Measurements from ENCODE around the gene MBP. TPM values are rescaled to one million over a fixed set of nuclear protein-coding genes. Genes with fewer than 3 reads are reported as not detected.
A peak's percentile ranks its signal among the peaks of the same experiment; 100 is the strongest.
"Not testable (repeated sequence)": the region's sequence is repeated elsewhere in the genome, so short reads cannot be mapped to it uniquely, and the experiment has no call there.

The MBP gene
- total RNA-seq, 1 donor from 2014 or later = 24.1 TPM

- peak; percentile 84 for ATAC-seq
- peak; percentile 73 for DNase-seq (ENCODE audit: low spot score)
Observed at GRCh38 chr18:76981396-76981968, 151.1 kb downstream of the MBP start.

DNA sequence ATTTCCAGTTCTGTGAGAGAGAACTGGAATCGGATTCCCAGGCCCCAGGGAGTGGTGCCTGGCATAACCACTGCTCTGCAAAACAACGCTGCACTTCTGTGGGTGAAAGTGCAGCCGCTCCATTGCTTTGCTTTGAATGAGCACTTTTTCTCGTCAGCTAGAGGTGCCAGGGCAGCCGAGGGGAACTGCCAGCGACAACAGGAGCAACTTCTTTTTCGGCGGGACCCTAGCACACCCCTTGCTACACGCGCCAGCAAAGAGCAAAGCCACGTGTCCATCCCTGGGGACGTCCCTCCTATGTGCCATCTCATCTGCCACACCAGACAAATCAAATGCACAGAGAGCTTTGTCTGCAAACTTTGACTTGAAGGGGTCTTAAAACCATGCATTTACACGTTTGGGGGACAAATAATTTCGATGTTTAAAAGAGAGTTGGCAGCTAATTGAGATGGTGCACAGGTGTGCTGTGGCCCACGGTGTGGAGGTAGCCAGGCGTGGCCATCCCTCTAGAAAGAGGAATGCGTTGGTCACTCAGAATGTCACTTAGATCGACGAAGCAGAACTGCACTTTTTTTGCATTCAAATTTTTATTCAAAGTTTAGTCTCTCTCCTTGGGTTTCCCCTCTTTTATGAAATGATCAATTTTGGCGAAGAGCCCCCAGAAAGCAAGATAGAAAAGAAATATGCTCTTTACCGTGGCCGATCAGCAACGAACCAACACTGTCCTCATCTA lies 151.8 kb downstream of the MBP start:
- DNase-seq (ENCODE audit: low spot score) (peak; percentile 37), ATAC-seq (no peak)

GRCh38 chr18:76979906-76980305 lies 152.7 kb downstream of the MBP start:
- DNase-seq (ENCODE audit: low spot score) (peak; percentile 33), ATAC-seq (no peak)

DNA sequence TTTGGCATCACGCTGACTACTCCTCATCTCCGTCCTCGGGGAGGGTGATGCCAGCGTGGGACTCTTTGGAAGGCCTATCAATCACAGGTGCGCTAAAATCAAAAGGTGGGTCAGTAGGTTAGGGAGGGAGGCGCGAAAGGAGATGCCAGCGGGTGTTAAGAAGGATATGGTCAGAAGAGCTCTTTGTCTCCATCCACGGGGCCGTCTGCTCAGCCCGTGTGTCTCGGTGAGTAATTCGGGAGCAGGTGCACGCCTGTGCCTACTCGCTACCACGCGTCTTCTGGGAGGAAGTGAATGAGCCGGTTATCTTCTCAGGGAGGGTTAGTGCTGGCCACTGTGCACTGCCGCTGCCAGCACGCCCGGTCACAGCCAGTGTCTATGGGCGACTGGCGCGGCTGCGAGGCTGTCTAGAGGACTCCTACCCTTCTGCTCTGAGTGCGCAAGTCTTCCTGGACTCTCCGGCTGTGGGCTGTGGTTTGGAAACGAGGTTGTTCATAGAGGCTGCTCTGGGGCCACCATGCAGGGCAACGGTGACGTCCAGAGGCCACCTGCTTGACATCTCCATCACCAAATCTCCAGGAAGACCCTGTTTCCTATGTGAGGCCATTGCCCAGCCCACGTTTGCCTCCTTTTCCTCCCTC lies 153.4 kb downstream of the MBP start:
- peak; percentile 29 for DNase-seq (ENCODE audit: low spot score)
- ATAC-seq = no peak

- ATAC-seq (no peak), DNase-seq (ENCODE audit: low spot score) (no peak)
Observed at GRCh38 chr18:76978616-76979015, 154.0 kb downstream of the MBP start.

GRCh38 chr18:76977684-76978232 lies 154.8 kb downstream of the MBP start:
- no peak for DNase-seq (ENCODE audit: low spot score)
- ATAC-seq = no peak

DNA sequence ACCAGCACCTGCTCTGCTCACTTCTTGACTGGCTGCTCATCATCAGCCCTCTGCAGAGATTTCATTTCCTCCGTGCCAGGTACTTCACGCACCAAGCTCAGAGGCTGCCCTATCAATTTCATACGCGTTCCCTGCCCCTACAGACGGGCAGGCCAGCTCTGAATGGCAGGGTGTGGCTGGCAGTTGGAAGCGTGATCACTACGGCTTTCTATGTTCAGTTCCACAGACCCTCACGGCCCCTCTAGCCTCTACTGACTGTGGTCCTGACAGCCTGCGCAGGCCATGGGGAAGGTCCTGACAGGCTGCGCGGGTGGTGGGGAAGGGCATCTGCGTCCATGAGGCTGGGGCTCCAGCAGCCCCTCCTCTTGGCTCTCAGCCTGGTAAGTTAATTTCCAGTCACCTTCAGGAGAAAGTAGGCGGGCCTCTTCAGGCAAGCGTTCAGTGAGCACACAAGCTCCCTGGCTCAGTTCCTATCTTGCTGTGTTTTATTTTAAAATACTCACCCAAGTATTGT lies 155.4 kb downstream of the MBP start:
- no peak for ATAC-seq
- DNase-seq (ENCODE audit: low spot score) = peak; percentile 28

GRCh38 chr18:76975577-76976110 lies 156.9 kb downstream of the MBP start:
- ATAC-seq = no peak
- no peak for DNase-seq (ENCODE audit: low spot score)

GRCh38 chr18:76974386-76974785 lies 158.2 kb downstream of the MBP start:
- no peak for ATAC-seq
- DNase-seq (ENCODE audit: low spot score) = no peak

DNA sequence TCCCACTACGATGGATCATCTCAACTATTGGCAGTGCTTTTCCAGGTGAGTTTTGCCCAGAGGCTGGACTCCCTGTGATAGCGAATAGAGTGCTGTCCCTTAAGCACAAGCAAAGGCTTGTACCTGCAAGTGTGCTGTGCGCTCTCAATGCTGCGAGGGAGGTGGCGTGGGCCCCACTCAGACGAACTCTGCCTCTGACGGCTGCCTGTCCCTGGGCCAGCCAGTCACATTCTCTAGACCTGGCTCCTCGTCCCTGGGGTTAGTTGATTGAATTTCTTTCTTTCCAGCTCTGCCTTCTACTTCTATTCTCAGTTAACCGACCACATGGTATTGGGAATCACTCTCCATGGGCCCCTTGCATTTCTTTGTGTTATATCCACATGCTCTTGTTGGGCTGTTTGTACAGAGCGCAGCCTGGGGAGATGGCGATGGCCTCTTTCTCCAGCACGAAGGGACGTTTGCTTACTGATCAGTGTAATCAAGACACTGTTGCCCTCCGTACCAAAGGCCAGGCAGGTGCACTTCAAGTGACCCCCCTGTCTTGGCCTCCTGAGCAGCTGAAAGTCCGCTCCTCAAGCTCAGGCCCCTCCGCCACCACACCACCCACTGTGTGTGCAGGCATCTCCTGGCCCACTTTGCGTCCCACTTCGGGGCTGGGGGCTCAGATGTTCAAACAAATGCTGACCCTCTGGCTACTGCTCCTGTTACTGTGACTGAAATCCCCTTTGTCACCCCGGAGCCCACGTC lies 158.9 kb downstream of the MBP start:
- DNase-seq (ENCODE audit: low spot score) (peak; percentile 35), ATAC-seq (no peak)

DNA sequence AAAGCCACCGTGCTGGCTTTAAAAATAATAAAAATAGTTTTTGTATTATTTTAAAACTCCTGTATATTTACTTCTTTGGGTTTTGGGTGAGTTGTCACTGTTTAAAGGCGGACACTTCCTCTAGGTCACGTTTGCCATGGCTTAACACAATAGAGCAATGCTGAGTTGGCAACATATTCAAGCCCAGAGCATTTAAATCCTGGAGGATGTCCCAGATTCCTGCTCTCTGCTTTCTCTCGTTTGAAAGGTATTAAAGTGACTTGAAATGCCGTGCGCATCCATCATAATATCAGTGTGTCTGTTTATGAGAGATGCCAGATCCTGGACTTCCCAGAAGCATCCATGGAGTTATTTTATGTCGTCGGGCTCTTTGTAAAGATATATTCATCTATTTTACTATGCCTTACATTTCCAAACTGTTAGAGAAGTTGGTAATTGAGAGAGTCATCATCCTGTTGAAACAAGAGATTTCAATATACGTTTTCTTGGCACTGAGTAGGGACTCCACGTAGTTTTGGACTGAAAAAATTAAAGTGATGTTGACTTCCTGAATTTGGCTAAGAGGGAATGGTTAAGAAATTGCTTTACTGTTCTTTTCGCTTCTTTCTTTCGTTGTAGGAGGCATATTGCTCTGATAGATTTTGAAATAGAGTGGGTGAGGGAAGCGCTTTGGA lies 159.6 kb downstream of the MBP start:
- ATAC-seq (peak; percentile 42), DNase-seq (ENCODE audit: low spot score) (no peak)

GRCh38 chr18:76972241-76972640 lies 160.3 kb downstream of the MBP start:
- DNase-seq (ENCODE audit: low spot score) = no peak

DNA sequence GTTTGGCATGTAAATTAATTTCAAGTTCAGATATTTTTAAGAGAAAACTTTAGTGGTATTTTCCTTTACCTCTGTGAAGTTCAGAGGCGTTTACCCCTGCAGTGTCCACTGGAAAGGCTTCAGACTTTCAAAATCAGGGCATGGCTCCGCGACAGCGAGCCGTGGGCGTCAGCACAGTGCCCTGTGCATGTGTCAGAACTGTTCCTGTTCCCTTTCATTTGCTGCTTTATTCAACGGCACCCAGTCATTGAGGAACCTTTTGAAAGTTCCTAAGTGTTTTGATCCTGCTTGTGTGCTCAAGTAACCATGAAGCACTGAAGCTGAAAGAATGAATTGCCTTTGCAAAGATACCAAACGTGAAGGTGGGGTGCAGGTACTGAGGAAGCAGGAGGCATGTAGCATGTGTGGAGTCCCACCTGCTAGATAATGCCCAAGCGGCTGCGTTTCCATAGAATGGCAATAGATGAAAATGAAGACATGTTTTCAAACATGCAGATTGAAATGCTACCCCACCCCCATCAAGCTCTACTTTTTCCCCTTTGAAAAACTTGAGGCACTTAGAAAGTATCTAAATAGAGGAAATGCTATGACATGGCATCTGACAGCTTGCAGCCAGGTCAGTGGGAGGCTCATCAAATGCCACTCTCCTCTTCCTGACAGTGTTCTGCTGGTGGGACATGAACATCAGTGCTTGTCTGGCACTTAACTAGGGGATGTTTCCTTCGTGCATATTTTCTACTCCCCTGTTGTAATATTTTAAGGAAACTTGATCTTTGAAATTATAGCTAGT lies 161.6 kb downstream of the MBP start:
- DNase-seq (ENCODE audit: low spot score) (peak; percentile 34), ATAC-seq (peak; percentile 47)

More at GRCh38 chr18:76972241-76972640, 160.3 kb downstream of the MBP start:
- no peak for ATAC-seq

- DNase-seq (ENCODE audit: low spot score) = no peak
- no peak for ATAC-seq
Observed at GRCh38 chr18:76967721-76968472, 164.7 kb downstream of the MBP start.

GRCh38 chr18:76967299-76967698 lies 165.3 kb downstream of the MBP start:
- ATAC-seq; DNase-seq (ENCODE audit: low spot score): not testable (repeated sequence)

- ATAC-seq = not testable (repeated sequence)
Observed at GRCh38 chr18:76965555-76966151, 166.9 kb downstream of the MBP start.

DNA sequence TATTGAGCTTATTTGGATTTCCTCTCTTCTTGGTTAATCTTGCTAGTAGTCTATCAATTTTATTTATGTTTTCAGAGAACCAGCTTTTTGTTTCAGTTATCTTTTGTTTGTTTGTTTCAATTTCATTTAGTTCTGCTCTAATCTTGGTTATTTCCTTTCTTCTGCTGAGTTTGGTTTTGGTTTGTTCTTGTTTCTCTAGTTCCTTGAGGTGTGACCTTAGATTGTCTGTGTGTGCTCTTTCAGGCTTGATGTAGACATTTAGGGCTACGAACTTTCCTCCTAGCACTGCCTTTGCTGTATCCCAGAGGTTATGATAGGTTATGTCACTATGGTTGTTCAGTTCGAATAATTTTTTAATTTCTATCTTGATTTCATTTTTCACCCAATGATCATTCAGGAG lies 168.6 kb downstream of the MBP start:
- no peak for ATAC-seq

More at GRCh38 chr18:76965555-76966151, 166.9 kb downstream of the MBP start:
- DNase-seq (ENCODE audit: low spot score) = not testable (repeated sequence)

GRCh38 chr18:76962851-76963250 lies 169.7 kb downstream of the MBP start:
- no peak for DNase-seq (ENCODE audit: low spot score)
- no peak for ATAC-seq

More for the DNA sequence above, 168.6 kb downstream of the MBP start:
- no peak for DNase-seq (ENCODE audit: low spot score)

Data from left lobe of liver (tissue), 2 donors.